NCI-H1417 treated with DMSO at 0.1 percent for 48 hours (cell line): ENCODE results near the gene CHST8.

Source experiments
- DNase-seq: peaks from one replicate; lab custom pipeline; 2025; lab: John Stamatoyannopoulos, UW

Gene CHST8

DNA sequence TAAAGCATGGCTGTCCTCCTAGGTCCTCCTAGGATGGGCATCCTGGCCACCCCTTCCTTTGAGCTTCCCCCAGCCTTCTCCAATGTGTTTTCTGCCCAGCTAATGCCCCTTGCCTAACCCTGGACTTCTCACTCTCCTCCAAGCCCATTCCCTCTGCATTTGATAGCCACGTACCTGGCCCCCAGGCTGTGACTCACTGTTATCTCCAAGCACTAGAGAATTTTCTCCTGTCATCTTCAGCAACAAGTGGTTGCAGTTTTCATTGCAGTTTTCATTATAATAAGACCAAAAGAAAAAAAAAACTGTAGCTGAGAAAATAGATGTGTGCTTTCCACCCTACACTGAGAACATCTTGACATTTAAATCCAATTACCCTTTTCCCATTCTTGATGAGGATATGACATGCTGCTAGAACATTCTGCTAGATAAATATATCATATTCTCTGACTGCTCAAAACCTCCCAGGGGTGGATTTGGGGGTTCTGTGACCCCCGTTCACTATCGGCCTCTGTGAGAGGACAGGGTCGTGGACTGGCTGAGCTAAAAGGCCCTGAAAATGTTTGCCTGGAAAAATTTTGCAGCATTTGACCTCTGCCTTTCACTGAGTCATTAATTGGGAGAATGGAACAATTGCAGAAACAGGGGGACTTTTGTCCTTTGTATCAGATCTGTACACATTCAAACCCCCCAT is 116.1 kb downstream of the CHST8 start:
- DNase-seq, result no peak

GRCh38 chr19:33740811-33741396 is 119.2 kb downstream of the CHST8 start:
- no peak for DNase-seq

- no peak for DNase-seq
These were observed 123.5 kb downstream of the CHST8 start for GRCh38 chr19:33745297-33745696.

GRCh38 chr19:33746159-33746558 is 124.4 kb downstream of the CHST8 start:
- no peak for DNase-seq

- DNase-seq, result no peak
These were observed 125.5 kb downstream of the CHST8 start for GRCh38 chr19:33747273-33747672.

- no peak for DNase-seq
These were observed 126.5 kb downstream of the CHST8 start for GRCh38 chr19:33748231-33748630.

DNA sequence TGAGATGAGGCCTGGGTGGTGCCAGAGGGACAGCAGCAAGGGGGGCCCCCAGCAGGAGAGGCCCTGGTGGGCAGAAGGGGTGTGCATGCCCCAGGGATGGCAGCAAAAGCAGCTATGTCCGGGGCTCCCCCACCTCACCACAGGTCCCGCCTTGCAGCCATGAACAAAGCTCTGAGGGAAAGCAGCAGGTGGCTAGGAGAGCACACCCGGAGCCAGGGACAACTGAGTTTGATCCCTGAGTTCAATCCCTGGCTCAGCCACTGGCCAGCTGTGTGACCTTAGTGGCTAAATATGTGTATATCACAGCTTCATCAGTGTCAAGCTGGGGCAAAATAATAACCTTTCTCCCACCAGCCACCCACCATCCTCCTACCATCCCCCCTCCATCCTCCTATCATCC is 127.3 kb downstream of the CHST8 start:
- DNase-seq, result no peak

- no peak for DNase-seq
These were observed 127.9 kb downstream of the CHST8 start for GRCh38 chr19:33749619-33750175.

DNA sequence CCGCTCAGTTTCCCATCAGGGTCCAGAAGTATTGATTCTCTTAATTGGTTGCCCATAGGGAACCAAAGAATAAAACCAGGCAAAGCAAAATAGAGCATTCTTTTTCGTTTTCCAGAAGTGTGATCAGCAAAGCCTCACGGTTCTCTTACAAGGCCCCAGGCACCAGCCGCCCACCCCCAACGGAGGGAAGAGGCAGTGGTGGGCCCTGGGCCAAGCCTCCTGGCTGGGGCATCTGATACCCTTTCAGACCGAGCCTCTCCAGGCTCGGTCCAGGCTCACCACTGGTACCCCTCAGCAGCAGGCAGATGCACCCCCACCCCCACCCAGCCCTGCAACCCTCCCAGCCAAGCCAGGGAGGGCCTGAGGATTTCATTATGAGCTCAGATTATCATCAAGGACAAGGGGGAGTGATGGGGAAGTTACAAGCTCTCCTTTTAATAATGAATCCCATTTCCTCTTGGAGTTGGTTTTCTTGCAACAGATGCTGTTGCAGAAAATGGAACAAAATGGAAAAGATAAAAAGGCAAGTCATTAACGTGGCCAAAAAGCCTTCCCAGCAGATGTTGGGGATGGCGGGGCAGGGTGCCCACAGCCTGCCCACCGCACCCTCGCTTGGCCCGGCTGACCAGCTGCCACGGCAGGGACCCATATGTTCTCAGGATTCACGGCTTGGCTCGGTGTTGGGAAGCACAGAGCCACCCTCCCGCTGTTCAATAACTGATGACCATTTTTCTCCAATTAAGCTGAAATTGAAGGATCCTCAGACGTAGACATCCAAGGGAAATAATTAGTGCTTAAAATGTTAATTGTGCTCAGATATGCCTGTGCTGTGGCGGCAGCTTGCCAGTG is 129.1 kb downstream of the CHST8 start:
- DNase-seq, result no peak

DNA sequence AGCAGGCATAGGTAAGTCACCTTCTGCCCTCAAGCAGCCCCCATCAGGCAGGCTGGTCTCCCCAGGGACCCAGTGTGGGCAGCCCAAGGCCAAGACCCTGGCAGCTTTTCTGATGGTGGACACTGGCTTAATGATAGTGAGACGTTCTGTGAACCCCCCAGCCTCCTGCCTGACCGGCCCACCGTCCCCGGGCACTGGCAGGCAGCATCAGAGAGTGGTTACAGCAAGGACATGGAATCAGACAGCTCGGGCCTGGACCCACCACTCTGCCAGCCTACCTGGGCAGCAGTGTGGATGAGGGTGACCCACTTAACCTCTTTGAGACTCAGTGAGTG is 129.7 kb downstream of the CHST8 start:
- DNase-seq, result no peak

- DNase-seq, result no peak
These were observed 130.5 kb downstream of the CHST8 start for GRCh38 chr19:33752018-33752800.

DNA sequence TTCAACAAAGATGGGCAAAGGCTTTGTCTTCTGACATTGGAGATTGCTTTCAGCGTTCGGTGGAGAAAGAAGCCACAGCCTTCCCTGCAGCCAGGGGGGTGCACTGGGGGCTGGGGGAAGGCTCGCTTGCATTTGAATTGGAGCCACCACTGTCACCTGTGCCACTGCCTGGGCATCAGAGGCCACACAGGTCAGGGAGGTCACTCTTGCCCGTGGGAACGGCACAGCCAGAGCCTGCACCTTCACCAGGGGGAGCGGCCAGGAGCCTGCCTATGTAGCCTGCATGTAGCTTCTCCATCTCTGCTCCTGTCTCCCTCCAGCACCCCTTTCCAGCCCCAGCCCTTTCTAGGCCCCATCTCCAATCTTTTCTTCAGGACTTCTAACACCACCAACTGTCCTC is 131.2 kb downstream of the CHST8 start:
- DNase-seq, result no peak

- DNase-seq, result no peak
These were observed 132.6 kb downstream of the CHST8 start for GRCh38 chr19:33754361-33754760.

GRCh38 chr19:33755099-33756035 is 133.6 kb downstream of the CHST8 start:
- peak; percentile 22 for DNase-seq

DNA sequence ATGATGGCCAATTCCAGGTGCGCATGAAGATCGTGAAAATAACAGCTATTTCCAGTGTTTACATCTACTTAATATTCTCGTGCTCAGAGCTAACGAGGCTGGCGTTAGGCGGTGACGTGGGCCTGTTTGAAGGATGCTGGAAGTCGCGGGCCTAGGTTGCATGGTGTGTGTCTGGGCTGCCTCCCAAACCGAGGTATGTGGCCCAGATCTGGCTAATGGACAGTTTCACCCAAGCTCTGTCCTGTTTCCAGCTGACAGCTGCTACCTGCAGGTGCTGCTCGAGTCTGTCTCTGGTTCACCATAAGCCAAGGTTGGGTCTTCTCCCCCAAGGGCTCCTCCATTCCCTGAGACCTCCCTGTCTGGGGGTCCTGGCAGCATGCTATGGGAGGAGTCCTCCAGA is 134.4 kb downstream of the CHST8 start:
- no peak for DNase-seq

DNA sequence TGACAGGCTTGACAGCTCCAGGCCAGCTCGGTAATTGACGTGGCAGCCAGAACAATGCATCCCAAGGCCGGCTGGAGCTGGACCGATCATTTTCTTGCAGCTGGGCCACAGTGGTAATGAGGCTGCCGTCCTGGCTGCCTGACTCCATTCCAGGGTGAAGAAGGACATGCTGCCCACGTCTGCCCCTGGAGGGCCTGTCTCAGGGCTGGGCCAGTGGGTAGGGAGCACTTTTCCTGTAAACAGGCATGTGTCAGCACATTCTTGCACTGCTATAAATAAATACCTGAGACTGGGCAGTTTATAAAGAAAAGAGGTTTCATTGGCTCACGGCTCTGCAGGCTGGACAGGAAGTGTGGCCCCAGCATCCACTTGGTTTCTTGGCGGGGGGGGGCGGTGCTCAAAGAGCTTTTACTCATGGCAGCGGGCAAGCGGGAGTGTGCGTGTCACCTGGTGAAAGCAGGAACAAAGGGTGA is 136.8 kb downstream of the CHST8 start:
- no peak for DNase-seq

GRCh38 chr19:33759356-33759755 is 137.6 kb downstream of the CHST8 start:
- no peak for DNase-seq

DNA sequence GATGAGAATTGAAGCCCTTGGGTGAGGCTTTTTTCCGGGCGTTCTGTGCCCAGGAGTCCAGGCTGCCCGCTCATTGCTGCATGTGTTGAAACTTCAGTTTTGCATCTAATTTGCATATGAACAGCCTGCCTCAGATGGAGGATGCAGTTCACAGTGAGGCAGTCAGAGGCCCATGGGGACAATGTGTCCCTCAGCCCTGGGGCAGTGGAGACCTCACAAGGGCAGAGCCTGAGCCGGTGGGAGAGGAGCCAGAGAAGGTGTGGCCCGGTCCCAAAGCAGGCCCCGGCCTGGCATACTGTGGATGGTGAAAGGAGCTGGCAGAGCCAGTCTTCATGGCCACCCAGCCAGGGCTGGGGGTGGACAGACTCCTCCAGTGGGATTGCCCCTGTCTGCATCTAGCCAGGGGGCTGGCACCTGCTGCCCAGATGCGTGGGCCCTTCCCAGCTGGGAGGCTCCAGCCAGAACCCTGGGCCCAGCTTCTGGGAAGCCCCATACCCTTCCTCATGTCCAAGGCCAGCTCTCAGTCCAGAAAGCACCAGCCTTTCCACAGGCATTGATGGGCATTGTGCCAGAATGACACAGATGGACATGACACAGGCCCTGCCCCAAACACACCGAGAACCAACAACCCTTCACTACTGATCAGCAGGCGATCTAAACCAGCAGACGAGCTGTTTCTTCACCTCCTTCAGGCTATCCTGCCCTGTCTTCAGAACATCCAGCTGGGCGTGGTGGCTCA is 142.0 kb downstream of the CHST8 start:
- DNase-seq, result no peak

DNA sequence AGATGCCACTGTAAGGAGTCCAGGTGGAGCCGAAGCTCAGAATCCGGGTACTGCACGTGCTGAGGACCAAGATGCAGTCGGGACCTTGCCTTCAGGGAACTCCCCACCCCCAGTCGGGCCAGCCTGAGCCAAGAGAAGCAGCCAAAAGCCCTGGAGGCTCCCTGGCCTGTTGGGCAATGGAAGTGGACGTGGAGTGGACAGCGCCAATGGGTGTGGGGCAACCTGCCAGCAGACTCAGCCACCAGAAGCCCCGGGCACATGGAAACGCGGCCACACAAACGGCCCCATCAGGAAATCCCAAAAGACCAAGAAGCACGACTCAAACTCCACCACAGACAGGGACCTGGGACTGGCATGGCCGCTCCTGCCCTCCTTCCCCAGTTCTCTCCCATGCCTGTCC is 144.9 kb downstream of the CHST8 start:
- DNase-seq, result no peak

- no peak for DNase-seq
These were observed 146.2 kb downstream of the CHST8 start for GRCh38 chr19:33767898-33768413.
